Lower leg skin (tissue), 4 donors: ENCODE measurements around the gene MUC4. TPM values are rescaled to one million over a fixed set of nuclear protein-coding genes. Genes with fewer than 3 reads are reported as not detected.
"Not testable (repeated sequence)": the region's sequence is repeated elsewhere in the genome, so short reads cannot be mapped to it uniquely, and the experiment has no call there.

Experiments
- DNase-seq, 2 donors: peaks; one replicate each; pipeline ENCODE4 v3.0.0-alpha.2; 2019; ENCODE audit warnings: low spot score in 2 of 2
- H3K4me3 ChIP-seq: fragments of 200-600 bp; sonication (generic); 2 replicates; pipeline ENCODE4 v1.5.1; 2017; ENCODE audit warnings: mild to moderate bottlenecking, low read depth; ENCODE audit not compliant: poor library complexity, severe bottlenecking
- CTCF ChIP-seq, 3 donors: fragments of 450-650 bp; IDR thresholded peaks; one replicate each; pipeline ENCODE4 v1.5.1; 2016; ENCODE audit warnings: antibody characterized with exemption in 3 of 3, mild to moderate bottlenecking in 3 of 3, moderate library complexity in 2 of 3
- POLR2A ChIP-seq, 2 donors: fragments of 450-650 bp; IDR thresholded peaks; one replicate each; pipeline ENCODE4 v1.6.1; 2016 to 2017; ENCODE audit warnings: antibody characterized with exemption in 2 of 2, mild to moderate bottlenecking in 1 of 2, moderate library complexity in 1 of 2
- WGBS, 2 donors: methylation state at CpG; one replicate each; pipeline ENCODE4 v1.1.5; 2018; 5-methylcytosine and 5-hydroxymethylcytosine counted together
- intact Hi-C: fragments of 100-400 bp; cut with DNase I; formaldehyde crosslinking; loops from one replicate; pipeline ENCODE4 v1.15.0; 2023; ENCODE audit warnings: low total_unique reads
- total RNA-seq, 4 donors: library from RNA; depleted of rRNA; stranded (reverse); fragments of >200 nt; gene quantifications; one replicate each; pipeline ENCODE4 v1.1.0, GENCODE V29; 2016

The MUC4 gene
- total RNA-seq, 4 donors from 2014 or later, result not detected

- intact Hi-C loops, result no loop called here
- no peak overlapping the region for H3K4me3 ChIP-seq
- no peak for TF ChIP-seq CTCF (IDR thresholded peaks at IDR 0.05)
- no peak for TF ChIP-seq POLR2A (IDR thresholded peaks at IDR 0.05)
- WGBS, 2 donors, result 74 to 82% methylated on average over 9 of the region's 9 CpGs
- DNase-seq, result no peak
Measured at GRCh38 chr3:195828762-195829161, 17.0 kb upstream of the MUC4 start.

- no peak for DNase-seq
- 94% methylated on average over 47 of the region's 47 CpGs for WGBS, 2 donors
- H3K4me3 ChIP-seq, result no peak overlapping the region
- TF ChIP-seq POLR2A (IDR thresholded peaks at IDR 0.05) (no peak), CTCF (IDR thresholded peaks at IDR 0.05) (no peak)
- intact Hi-C loops, result no loop called here
Measured at GRCh38 chr3:195825857-195826804, 14.4 kb upstream of the MUC4 start.

- DNase-seq, result no peak
- intact Hi-C loops, result no loop called here
- TF ChIP-seq CTCF (IDR thresholded peaks at IDR 0.05), result no peak
- H3K4me3 ChIP-seq, result no peak overlapping the region
- WGBS, 2 donors, result 60 to 62% methylated on average over 15 of the region's 15 CpGs
Measured at GRCh38 chr3:195825191-195825588, 13.5 kb upstream of the MUC4 start.

DNA sequence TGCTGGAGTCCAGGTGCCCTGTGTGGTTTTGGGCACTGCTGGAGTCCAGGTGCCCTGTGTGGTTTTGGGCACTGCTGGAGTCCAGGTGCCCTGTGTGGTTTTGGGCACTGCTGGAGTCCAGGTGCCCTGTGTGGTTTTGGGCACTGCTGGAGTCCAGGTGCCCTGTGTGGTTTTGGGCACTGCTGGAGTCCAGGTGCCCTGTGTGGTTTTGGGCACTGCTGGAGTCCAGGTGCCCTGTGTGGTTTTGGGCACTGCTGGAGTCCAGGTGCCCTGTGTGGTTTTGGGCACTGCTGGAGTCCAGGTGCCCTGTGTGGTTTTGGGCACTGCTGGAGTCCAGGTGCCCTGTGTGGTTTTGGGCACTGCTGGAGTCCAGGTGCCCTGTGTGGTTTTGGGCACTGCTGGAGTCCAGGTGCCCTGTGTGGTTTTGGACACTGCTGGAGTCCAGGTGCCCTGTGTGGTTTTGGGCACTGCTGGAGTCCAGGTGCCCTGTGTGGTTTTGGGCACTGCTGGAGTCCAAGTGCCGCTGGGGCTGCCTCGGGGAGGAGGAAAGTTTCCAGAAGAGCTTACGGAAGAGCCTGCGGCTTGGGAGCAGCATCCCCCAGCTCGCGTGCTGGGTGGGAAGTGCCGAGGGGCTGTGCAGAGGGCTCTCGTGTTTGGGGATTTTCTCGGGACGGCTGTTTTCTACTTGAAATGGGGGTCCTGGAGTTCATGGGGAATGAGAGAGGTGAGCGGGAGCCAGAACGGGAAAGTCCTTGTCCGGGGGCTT lies 12.9 kb upstream of the MUC4 start:
- H3K4me3 ChIP-seq, DNase-seq, intact Hi-C loops: not testable (repeated sequence)
- 56 to 60% methylated on average over 13 of the region's 13 CpGs for WGBS, 2 donors

DNA sequence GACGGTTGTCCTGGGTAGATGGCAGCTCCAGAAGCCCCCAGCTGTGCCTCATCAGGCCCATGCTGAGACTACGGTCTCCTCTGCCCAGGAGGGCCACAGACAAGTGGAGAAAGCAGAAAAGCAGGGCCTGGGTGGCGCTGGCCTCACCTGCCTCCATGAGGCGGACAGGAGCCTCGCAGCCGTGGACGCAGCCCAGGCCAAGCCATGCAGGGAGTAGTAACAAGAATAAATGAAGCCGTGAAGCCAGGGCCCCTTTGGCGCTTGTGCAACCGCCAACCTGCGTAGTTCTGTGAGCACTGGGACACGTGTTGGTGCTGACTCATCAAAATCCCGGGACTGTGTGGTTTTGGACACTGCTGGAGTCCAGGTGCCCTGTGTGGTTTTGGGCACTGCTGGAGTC lies 12.3 kb upstream of the MUC4 start:
- H3K4me3 ChIP-seq, result no peak overlapping the region
- intact Hi-C loops, result no loop called here
- 40 to 51% methylated on average over 13 of the region's 13 CpGs for whole genome bisulfite sequencing, 2 donors
- no peak for DNase-seq
- no peak for TF ChIP-seq POLR2A (IDR thresholded peaks at IDR 0.05)
- TF ChIP-seq CTCF (IDR thresholded peaks at IDR 0.05), result no peak

- intact Hi-C loops, result no loop called here
- 22 to 31% methylated on average over 10 of the region's 10 CpGs for WGBS, 2 donors
- no peak for DNase-seq
- TF ChIP-seq CTCF (IDR thresholded peaks at IDR 0.05), result no peak
- no peak for TF ChIP-seq POLR2A (IDR thresholded peaks at IDR 0.05)
- H3K4me3 ChIP-seq, result no peak overlapping the region
Measured at GRCh38 chr3:195823280-195823679, 11.6 kb upstream of the MUC4 start.
